ENCODE results near the gene FBXO31.

Gene FBXO31

DNA sequence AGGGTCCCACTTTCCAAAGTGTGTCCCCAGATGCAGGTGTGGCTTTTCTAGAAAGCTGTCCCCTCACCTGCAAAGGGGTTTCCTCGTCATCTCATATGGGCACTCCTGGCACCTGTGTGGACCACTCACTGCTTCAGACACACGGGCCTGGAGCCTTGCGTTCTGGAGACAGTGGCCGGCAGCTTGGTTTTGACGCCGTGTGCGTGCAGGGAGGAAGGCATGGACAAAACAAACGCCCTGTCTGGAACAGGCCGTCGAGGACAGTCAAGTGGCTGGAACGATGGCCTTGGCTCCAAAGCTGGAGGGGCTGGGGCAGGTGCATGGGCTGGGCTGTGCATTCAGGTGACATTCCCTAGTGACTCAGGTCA lies 53.3 kb downstream of the FBXO31 start:
- no peak for TF ChIP-seq CTCF (IDR thresholded peaks at IDR 0.05; ENCODE audit: low read depth, low read length, missing control alignments)
- in situ Hi-C loops (cut with HindIII; ENCODE audit: low sequenced_read_pairs), result no loop called here
- no peak for DNase-seq (ENCODE audit: low read depth)

DNA sequence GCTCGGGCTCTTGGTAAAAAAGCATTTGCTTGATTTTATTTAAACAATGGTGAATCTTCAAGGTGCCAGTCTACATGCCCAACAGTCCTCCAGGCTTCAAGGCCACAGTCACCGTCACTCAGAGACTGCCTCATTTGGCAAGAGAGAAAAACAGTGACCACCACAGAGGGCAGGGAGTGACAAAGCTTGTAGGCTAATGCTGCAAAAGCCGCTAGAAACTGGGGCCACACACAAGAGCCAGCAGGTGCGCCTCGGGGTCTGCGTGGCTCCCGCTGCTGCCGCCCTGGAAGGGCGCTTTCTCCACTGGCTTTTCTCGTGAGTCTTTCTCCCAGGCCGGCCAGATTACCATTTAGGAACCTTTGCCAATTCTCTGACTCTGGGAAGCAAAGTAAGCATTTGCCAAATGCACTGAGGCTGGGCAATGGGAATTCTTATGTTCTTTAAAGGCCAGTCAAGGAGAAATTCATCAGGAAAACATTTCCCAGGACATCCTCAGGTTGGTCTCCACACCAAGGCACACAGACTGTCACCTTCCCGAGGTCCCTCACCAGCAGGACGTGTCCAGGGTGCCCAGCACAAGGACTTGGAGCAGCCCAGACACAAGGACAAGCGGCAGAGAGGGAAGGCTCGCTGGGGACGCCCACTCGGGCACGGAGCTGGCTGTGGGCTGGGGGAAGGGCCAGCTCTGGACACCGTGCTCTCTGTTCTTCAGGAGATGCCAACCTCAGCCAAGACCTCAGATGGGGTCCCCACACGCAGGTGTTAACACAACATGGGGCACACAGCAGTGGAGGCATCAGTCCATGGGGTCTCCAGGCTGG lies 53.9 kb downstream of the FBXO31 start:
- in situ Hi-C loops (cut with HindIII; ENCODE audit: low sequenced_read_pairs), result no loop called here
- no peak for DNase-seq (ENCODE audit: low read depth)
- no peak for TF ChIP-seq CTCF (IDR thresholded peaks at IDR 0.05; ENCODE audit: low read depth, low read length, missing control alignments)
- no peak overlapping the region for H3K4me3 ChIP-seq (ENCODE audit: low read depth, low read length)

More for the DNA sequence above, 53.3 kb downstream of the FBXO31 start:
- H3K4me3 ChIP-seq (ENCODE audit: low read depth, low read length), result no peak overlapping the region

GRCh38 chr16:87328846-87329245 lies 54.7 kb downstream of the FBXO31 start:
- no peak for TF ChIP-seq CTCF (IDR thresholded peaks at IDR 0.05; ENCODE audit: low read depth, low read length, missing control alignments)
- DNase-seq (ENCODE audit: low read depth), result no peak
- no peak overlapping the region for H3K4me3 ChIP-seq (ENCODE audit: low read depth, low read length)
- in situ Hi-C loops (cut with HindIII; ENCODE audit: low sequenced_read_pairs), result no loop called here

DNA sequence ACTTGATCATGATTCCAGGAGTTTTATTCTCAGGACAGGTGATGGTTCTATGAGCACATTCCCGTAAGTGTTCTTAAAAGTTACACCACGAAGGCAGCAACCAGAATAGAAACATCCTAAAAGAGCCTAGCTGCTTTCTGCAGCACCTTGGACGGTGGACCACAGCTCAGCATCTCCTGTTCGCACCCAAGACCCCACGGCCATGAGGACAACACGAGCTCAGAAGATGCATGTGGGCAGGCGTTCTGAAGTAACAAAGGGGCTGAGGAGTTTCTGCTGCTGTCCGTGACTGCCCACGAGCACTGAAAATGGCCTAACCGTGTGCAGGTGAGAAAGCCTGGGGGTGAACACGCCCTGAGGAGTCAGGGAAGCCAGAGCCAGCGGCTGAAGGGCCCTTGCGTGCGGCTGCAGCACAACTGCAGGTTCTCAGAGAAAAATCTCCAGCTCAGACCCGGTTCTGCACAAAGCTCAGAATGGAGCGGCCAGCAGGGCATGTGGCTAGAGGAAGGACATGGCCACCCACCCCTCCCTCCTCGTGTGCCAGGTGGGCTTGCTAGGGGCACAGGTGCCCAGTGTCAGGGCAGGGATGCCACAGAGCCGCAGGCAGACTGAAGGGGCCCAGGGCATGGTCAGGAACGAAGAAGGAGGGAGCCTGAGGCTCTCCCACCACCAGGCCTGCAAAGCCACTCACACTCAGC lies 55.6 kb downstream of the FBXO31 start:
- in situ Hi-C loops (cut with HindIII; ENCODE audit: low sequenced_read_pairs), result no loop called here
- H3K4me3 ChIP-seq (ENCODE audit: low read depth, low read length), result no peak overlapping the region
- TF ChIP-seq CTCF (IDR thresholded peaks at IDR 0.05; ENCODE audit: low read depth, low read length, missing control alignments), result no peak
- DNase-seq (ENCODE audit: low read depth), result no peak

GRCh38 chr16:87326151-87326571 lies 57.4 kb downstream of the FBXO31 start:
- no peak overlapping the region for H3K4me3 ChIP-seq (ENCODE audit: low read depth, low read length)
- no peak for TF ChIP-seq CTCF (IDR thresholded peaks at IDR 0.05; ENCODE audit: low read depth, low read length, missing control alignments)
- in situ Hi-C loops (cut with HindIII; ENCODE audit: low sequenced_read_pairs), result no loop called here
- DNase-seq (ENCODE audit: low read depth), result no peak

DNA sequence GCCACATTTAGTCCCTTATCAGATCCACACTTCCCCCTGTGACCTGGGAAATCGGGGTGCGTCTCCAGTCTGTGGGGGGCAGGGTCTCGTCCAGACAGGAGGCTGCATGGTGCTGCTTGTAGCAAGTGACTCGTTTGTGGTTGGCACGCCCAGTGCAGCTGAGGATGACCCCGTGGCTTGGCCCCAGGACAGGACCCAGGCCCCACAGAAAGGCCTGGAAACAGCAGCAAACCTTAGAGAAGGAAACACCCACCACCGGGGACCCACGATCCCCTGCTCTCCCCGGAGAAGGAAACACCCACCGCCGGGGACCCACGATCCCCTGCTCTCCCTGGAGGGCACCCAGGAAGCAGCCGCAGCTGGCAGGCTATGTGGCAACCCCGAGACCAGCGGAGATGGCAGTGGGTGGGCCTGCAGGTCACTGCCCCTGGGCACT lies 58.1 kb downstream of the FBXO31 start:
- DNase-seq (ENCODE audit: low read depth), result no peak
- in situ Hi-C loops (cut with HindIII; ENCODE audit: low sequenced_read_pairs), result no loop called here
- TF ChIP-seq CTCF (IDR thresholded peaks at IDR 0.05; ENCODE audit: low read depth, low read length, missing control alignments), result no peak
- H3K4me3 ChIP-seq (ENCODE audit: low read depth, low read length), result no peak overlapping the region
